NT2/D1 (cell line): ENCODE measurements around the gene HS3ST5.
"Not testable (repeated sequence)": the region's sequence is repeated elsewhere in the genome, so short reads cannot be mapped to it uniquely, and the experiment has no call there.

Experiments used
- DNase-seq: peaks from one replicate; pipeline ENCODE4 v3.0.0-alpha.2; 2011; ENCODE audit warnings: low read depth, low spot score
- H3K27me3 ChIP-seq: 2 replicates; pipeline ENCODE4 v1.6.0; 2011; ENCODE audit warnings: mild to moderate bottlenecking; ENCODE audit not compliant: insufficient read length, insufficient read depth
- H3K36me3 ChIP-seq: 2 replicates; pipeline ENCODE4 v1.6.1; 2011; ENCODE audit warnings: mild to moderate bottlenecking, low read length, mixed read lengths; ENCODE audit not compliant: insufficient read depth, insufficient read length
- H3K4me1 ChIP-seq: 2 replicates; pipeline ENCODE4 v1.5.1; 2011; ENCODE audit not compliant: insufficient read depth, insufficient read length
- H3K4me3 ChIP-seq: 2 replicates; pipeline ENCODE4 v1.5.1; 2011; ENCODE audit warnings: low read depth; ENCODE audit not compliant: insufficient read length
- H3K9ac ChIP-seq: 2 replicates; pipeline ENCODE4 v1.6.0; 2011; ENCODE audit warnings: low read depth; ENCODE audit not compliant: insufficient read length
- H3K9me3 ChIP-seq: 2 replicates; pipeline ENCODE4 v1.5.1; 2011; ENCODE audit warnings: mild to moderate bottlenecking, low read length; ENCODE audit not compliant: insufficient read depth
- SUZ12 ChIP-seq: IDR thresholded peaks from 2 replicates; pipeline ENCODE4 v1.6.1; 2011; ENCODE audit not compliant: insufficient read length, insufficient read depth; ENCODE audit errors: extremely low read depth
- YY1 ChIP-seq: IDR thresholded peaks from 2 replicates; pipeline ENCODE4 v1.6.1; 2011; ENCODE audit not compliant: insufficient read length, insufficient read depth
- ZNF274 ChIP-seq: IDR thresholded peaks from 2 replicates; pipeline ENCODE4 v1.6.1; 2011; ENCODE audit warnings: mild to moderate bottlenecking, low read depth, low read length

HS3ST5 gene

DNA sequence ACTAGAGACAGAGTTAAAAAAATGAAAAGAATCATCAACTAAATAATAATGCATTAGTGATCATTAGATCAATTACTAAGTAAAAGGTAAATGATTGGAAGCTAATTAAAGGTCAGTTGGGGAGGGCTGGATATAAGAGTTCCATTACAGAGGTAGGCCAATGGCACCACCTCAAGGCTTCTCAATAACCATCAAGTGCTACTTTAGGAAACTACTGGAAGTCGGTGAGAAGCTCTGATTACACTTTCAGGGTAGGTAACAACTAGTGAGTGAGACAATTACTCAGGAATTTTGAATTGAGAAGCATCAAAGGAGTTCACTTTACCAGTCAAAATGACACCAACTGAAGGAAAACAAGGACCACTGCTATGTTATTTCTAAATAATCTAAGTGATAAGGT, 281.7 kb downstream of the HS3ST5 start:
- Histone ChIP-seq H3K27me3 (no peaks in the 10 kb centered on the region), H3K4me3 (no peak overlapping the region)
- TF ChIP-seq SUZ12, result no peak
- no peak for TF ChIP-seq ZNF274
- no peak for TF ChIP-seq YY1

DNA sequence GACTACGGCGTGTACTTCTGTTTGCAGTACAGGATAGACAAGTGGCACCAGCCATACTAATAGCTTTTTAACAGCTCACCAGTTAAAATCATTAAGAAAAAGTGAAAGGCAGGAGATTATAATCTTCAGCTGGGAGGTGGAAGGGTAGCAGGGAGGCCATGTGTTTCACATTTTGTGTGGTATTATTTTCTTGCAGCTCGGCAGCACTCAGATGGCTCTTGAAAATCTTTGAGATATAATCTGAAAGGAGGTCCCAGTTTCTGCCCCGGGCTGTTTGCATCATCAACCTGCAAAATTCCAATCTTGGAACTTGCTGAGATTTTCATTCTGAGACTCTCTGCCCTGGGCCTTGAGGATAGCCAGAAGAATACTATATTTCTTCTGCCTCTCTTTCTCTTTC, 284.4 kb downstream of the HS3ST5 start:
- DNase-seq, result no peak
- Histone ChIP-seq H3K9me3 (no peaks in the 10 kb centered on the region), H3K4me1 (no peaks in the 10 kb centered on the region), H3K4me3 (no peak overlapping the region), H3K27me3 (no peaks in the 10 kb centered on the region), H3K36me3 (no peaks in the 10 kb centered on the region), H3K9ac (no peak overlapping the region)
- TF ChIP-seq SUZ12, result no peak
- TF ChIP-seq ZNF274, result no peak
- no peak for TF ChIP-seq YY1

More for the DNA sequence above, 281.7 kb downstream of the HS3ST5 start:
- Histone ChIP-seq H3K9me3 (no peaks in the 10 kb centered on the region), H3K9ac (no peak overlapping the region), H3K4me1 (no peaks in the 10 kb centered on the region), H3K36me3 (no peaks in the 10 kb centered on the region)
- no peak for DNase-seq

DNA sequence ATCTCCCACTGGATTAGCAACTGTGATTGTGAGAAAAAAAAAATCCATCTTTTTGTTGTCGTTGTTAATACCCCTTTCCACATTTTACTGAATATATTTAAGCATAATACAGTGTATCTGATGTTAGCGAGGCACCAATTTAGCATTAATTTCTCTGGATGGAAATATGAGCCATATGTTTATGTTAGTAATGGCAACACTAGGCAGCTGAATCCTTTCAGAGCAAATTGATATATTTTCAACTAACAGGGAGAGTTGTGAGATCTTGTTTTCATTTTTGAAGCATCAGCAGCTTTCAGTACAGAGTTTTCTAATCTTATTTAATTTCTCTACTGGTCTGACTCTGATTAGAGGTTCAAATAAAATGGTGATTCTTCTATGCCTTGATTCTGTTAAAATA, 287.1 kb downstream of the HS3ST5 start:
- Histone ChIP-seq H3K27me3 (no peaks in the 10 kb centered on the region), H3K9ac (no peak overlapping the region), H3K4me3 (no peak overlapping the region), H3K36me3 (no peaks in the 10 kb centered on the region), H3K9me3 (no peaks in the 10 kb centered on the region), H3K4me1 (no peaks in the 10 kb centered on the region)
- TF ChIP-seq YY1 (no peak), ZNF274 (no peak)
- DNase-seq, result no peak

DNA sequence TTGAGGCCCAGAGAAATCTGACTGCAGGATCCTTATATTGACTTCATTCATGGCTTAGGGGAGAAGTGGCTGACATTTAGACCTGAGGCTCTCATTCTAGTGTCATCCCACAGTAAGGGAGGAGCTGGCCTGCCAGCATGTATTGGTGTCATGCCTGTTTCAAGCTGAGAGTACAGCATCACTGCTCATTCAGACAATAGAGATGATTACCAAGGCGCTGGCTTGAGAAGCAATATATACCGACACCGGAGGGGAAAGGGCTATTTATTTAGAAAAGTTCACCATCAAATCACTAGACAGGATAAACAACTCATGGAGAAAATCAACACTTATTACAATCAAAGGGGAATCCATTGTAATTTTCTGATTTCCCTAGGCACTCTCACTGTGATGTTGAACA, 287.5 kb downstream of the HS3ST5 start:
- Histone ChIP-seq H3K36me3 (no peaks in the 10 kb centered on the region), H3K9ac (no peak overlapping the region), H3K4me3 (no peak overlapping the region), H3K9me3 (no peaks in the 10 kb centered on the region), H3K4me1 (no peaks in the 10 kb centered on the region), H3K27me3 (no peaks in the 10 kb centered on the region)
- TF ChIP-seq ZNF274 (no peak), SUZ12 (no peak), YY1 (no peak)
- DNase-seq, result no peak

DNA sequence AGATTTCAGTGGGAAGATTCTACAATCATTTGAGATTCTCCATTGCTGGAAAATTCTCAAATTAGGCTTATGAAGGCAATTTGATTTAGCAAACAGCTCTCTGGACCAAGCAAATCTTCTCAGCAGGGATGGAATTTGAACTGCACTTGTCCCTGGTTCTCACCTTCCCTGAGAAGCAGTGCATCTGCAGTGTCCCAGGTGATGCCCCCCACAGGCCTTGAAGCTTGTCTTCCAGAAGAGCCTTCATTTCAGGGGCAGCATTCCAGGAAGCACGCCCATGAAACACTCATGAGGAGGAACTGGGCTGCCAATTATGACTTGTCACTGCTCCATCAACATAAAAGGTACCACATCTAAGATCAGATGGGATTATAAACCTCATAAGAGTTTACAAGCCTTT, 289.0 kb downstream of the HS3ST5 start:
- no peak overlapping the region for H3K9ac ChIP-seq
- TF ChIP-seq ZNF274 (no peak), YY1 (no peak), SUZ12 (no peak)
- H3K27me3 ChIP-seq, result no peaks in the 10 kb centered on the region
- H3K9me3 ChIP-seq, result no peaks in the 10 kb centered on the region
- no peak overlapping the region for H3K4me3 ChIP-seq
- no peak for DNase-seq
- no peaks in the 10 kb centered on the region for H3K4me1 ChIP-seq
- H3K36me3 ChIP-seq, result no peaks in the 10 kb centered on the region

DNA sequence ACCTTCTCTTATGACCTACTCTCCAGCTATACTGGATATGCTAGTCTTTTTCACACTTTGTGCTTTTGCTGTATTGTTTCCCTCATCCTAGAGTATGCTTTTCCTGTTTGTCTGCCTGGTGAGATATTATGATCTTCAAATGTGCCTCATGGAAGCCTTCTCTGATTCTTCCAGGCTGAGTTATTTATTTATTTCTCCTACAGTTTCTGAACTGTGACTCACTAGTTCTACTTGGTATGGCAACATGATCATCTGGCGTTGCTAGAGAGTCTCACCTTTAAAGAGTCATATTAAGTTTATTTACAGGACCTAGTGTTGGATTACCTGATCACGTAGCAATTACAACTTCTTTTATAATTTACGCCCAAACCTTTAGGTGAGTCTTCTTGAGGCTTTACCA, 290.7 kb downstream of the HS3ST5 start:
- H3K27me3 ChIP-seq, result no peaks in the 10 kb centered on the region
- no peak for DNase-seq
- TF ChIP-seq ZNF274 (no peak), YY1 (no peak), SUZ12 (no peak)
- H3K36me3 ChIP-seq, result no peaks in the 10 kb centered on the region
- H3K9ac ChIP-seq, result no peak overlapping the region
- H3K9me3 ChIP-seq, result no peaks in the 10 kb centered on the region
- no peak overlapping the region for H3K4me3 ChIP-seq
- H3K4me1 ChIP-seq, result no peaks in the 10 kb centered on the region

DNA sequence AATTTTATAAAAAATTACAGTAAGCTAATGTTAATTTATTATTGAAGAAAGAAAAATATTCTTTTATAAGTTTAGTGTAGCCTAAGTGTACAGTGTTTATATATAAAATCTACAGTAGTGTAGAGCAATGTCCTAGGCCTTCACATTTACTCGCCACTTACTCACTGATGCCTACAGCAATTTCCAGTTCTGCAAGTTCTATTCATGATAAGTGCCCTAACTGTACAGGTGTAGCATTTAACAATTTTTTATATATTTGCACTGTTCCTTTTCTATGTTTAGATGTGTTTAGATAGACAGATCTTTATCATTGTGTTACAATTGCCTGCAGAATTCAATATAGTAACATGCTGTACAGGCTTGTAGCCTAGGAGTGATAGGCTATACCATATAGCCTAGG, 291.8 kb downstream of the HS3ST5 start:
- no peak overlapping the region for H3K4me3 ChIP-seq
- TF ChIP-seq YY1 (no peak), SUZ12 (no peak), ZNF274 (no peak)
- no peak for DNase-seq
- no peak overlapping the region for H3K9ac ChIP-seq
- no peaks in the 10 kb centered on the region for H3K27me3 ChIP-seq
- H3K4me1 ChIP-seq, result no peaks in the 10 kb centered on the region
- no peaks in the 10 kb centered on the region for H3K9me3 ChIP-seq
- no peaks in the 10 kb centered on the region for H3K36me3 ChIP-seq

DNA sequence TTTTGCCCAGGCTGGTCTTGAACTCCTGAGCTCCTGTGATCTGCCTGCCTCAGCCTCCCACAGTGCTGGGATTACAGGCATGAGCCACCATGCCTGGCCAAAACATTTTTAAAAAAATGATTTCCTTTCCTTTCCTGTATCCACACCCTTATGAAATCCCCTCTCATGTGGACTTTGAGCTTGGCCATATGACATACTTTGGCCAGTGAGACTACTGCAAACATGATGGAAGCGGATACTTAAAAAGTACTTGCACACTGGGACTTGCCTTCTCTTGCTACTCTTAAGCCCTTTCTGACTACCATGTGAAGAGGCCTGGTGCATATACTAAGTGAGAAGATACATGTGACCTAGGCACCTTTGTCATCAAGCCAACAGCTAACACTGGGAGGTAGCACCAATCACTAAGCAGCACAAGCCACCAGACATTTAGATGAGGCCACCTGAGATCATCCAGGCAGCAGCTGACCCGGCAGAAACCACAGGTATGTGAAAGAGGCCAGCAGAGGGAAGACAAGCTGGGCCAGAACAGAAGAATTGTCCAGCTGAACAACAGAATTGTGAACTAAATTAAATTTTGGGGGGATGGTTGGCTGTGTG, 293.4 kb downstream of the HS3ST5 start:
- TF ChIP-seq ZNF274 (no peak), YY1 (no peak), SUZ12 (no peak)
- no peaks in the 10 kb centered on the region for H3K4me1 ChIP-seq
- H3K36me3 ChIP-seq, result no peaks in the 10 kb centered on the region
- no peaks in the 10 kb centered on the region for H3K9me3 ChIP-seq
- no peak overlapping the region for H3K9ac ChIP-seq
- H3K27me3 ChIP-seq, result no peaks in the 10 kb centered on the region
- DNase-seq, result no peak
- no peak overlapping the region for H3K4me3 ChIP-seq

DNA sequence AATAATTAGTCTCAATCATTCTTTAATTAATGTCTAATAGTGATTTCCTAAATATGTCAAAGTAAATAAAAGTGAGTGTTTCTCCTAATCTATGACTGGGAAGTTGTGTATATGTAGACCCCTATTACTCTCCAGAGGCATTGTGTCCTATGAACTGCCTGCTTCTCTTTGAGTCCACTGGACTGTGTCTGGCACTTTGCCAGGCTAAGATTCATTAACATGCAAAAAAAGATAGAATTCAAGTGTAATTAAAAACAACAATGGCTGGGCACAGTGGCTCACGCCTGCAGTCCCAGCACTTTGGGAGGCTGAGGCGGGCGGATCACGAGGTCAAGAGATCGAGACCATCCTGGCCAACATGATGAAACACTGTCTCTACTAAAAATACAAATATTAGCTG, 298.3 kb downstream of the HS3ST5 start:
- H3K4me1 ChIP-seq, H3K4me3 ChIP-seq, H3K9ac ChIP-seq, H3K9me3 ChIP-seq, DNase-seq, H3K36me3 ChIP-seq, H3K27me3 ChIP-seq: not testable (repeated sequence)
